Anterior cingulate cortex (tissue), 58 donors: ENCODE measurements around the gene OR51A7.
"Not testable (repeated sequence)": the region's sequence is repeated elsewhere in the genome, so short reads cannot be mapped to it uniquely, and the experiment has no call there.

Experiments
- DNase-seq, 58 donors: peaks; one replicate each; lab custom pipeline; 2025; lab: John Stamatoyannopoulos, UW

Gene OR51A7, protein sequence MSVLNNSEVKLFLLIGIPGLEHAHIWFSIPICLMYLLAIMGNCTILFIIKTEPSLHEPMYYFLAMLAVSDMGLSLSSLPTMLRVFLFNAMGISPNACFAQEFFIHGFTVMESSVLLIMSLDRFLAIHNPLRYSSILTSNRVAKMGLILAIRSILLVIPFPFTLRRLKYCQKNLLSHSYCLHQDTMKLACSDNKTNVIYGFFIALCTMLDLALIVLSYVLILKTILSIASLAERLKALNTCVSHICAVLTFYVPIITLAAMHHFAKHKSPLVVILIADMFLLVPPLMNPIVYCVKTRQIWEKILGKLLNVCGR

DNA sequence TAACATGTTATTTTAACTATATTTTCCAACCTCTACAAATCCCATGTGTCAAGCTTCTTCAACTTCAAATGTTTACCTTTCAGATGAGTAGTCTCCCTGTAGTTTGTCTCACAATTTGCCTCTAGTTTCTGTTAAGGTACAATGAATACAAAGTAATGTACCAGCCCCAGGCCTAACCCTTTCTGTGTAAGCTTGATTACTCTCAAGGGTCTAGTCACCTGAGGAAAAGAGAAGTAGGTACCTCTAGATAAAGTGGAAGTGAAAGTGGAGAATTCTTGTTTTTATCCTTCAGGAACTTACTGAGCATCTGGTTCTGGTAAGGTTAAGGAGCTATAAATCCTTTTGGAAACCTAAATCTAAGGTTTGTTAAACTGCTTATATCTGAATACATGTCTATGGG, at the start of gene OR51A7:
TSS of gene OR51A7 (plus strand) at position 300 of the 400 bp plus-strand sequence. CDS start 3,587 bp downstream, outside the sequence.
- DNase-seq = no peak

DNA sequence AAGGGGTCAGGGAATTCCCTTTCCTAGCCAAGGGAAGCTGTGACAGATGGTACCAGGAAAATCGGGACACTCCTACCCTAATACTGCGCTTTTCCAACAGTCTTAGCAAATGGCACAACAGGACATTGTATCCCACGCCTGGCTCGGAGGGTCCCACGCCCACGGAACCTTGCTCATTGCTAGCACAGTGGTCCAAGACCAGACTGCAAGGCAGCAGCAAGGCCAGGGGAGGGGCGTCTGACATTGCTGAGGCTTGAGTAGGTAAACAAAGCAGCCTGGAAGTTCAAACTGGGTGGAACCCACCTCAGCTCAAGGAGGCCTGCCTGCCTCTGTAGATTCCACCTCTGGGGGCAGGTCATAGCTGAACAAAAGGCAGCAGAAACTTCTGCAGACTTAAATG, 49.3 kb upstream of the OR51A7 start:
- DNase-seq = not testable (repeated sequence)

DNA sequence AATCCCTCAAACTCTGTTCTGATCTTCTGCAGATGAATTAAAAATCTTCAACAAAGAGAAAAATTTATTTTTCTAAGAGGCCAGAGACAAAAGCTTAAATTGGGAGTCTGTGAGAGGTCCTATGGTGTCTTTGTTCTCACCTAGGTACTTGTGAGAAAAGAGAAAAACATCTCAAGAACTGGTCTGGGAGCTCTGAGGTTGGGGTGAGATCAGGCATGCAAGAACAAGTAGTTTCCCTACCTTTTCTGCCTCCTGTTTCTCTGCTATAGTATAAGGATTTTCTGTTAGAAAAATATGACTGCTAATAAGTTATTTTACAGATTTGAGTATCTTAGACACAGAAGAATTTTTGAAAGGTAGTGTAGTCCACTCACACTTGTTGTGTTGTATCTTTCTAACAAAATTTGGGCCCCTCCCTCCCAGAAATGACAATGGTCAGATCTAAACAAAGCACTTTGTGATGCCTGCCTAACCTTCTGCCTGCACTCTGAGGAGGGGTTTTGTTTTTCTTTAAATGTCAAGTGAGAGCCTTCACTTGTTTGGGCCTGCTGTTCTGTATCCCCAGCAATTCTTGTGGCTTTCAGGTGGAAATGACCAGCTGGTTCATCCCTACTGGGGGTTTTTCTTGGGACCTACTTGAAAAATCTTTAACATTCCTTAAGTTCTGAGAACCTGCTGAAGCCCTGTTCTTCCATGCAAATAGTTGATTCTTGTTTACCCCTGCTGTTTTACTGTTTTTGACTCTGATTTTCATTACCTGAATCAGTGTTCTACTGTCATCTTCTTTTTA, 40.9 kb upstream of the OR51A7 start:
- DNase-seq = no peak

DNA sequence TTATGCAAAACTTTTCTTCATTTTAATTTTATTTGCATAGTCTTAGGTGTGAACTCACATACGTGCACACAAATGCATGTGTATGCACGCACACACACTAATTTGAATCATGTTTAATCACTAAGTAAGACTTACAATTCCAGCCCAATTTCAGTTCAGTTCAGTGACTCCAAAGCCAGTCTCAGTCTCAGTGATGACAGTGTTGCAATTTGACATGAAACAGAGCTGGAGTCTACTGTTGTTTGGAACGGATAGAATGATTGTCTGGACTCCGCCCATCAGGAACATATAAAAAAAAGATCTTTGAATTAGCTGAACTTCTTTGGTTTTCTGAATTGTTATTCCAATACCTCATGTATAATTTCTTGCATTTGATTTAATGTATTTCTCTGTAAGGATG, 39.7 kb upstream of the OR51A7 start:
- no peak for DNase-seq

DNA sequence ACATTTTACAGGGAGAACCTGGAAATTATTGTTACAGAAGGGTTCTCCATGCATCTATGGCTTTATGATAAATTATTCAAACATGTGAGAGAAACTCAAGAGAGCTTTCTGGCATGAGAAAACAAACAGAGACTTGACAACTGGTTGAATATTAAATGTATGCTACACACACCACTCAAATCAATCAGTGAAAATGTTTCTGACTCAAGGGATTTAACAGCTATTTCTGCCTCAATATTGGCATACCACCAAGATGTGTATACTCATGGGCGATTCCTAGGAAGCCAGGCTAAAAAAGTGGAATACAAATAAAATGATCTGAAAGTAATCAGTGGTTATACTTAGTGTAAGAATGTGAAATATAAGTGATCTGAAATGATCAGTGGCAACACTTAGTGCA, 37.7 kb upstream of the OR51A7 start:
- no peak for DNase-seq

DNA sequence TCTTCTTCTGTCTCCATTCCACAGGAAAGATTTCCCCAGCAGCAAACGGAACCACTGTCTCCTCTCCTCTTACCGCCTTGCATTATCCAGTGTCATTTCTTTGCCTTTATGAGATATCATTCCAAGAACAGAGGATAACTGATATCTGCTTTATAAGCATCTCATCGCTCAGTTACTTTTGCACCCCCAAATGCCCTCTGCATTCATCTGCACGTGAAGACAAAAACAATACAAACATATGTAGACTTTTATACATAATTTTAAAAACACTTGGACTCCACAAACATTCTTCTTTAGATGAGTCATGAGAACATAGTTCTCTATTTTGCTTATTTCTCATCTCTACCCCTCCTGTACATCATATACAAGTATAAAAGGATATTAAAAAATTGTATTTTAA, 22.4 kb upstream of the OR51A7 start:
- no peak for DNase-seq

DNA sequence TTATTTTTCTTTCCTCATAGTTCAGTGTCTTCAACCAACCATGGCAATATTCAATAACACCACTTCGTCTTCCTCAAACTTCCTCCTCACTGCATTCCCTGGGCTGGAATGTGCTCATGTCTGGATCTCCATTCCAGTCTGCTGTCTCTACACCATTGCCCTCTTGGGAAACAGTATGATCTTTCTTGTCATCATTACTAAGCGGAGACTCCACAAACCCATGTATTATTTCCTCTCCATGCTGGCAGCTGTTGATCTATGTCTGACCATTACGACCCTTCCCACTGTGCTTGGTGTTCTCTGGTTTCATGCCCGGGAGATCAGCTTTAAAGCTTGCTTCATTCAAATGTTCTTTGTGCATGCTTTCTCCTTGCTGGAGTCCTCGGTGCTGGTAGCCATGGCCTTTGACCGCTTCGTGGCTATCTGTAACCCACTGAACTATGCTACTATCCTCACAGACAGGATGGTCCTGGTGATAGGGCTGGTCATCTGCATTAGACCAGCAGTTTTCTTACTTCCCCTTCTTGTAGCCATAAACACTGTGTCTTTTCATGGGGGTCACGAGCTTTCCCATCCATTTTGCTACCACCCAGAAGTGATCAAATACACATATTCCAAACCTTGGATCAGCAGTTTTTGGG, 21.6 kb upstream of the OR51A7 start, which contains the start of gene OR51T1:
TSS of gene OR51T1 (plus strand) at position 41 of the 641 bp plus-strand sequence. CDS start at position 41, 0 bp downstream.
- no peak for DNase-seq

DNA sequence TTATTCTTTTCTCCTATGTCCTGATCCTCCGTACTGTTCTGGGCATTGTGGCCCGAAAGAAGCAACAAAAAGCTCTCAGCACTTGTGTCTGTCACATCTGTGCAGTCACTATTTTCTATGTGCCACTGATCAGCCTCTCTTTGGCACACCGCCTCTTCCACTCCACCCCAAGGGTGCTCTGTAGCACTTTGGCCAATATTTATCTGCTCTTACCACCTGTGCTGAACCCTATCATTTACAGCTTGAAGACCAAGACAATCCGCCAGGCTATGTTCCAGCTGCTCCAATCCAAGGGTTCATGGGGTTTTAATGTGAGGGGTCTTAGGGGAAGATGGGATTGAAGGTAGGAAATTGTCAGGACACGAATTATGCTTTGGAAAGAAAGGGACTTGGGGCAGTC, 21.0 kb upstream of the OR51A7 start:
- DNase-seq = no peak

DNA sequence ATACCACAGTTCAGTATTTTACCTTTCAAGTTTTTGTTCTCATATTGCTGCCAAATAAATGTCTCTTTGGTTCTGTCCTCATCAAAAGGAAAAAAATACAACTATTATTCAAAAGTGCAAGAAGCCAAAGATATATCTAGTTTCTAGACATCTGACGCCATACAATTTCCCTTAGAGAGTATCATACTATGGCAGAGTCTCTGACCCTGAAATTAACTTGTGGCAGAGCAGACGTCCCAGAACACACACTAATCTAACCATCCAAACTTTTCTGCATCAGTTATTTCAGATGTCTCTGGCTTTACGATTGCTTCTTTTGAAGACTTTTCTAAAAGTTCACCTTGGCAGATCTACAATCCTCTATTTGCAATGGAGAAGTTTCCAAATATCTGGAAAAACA, 19.2 kb upstream of the OR51A7 start:
- no peak for DNase-seq

DNA sequence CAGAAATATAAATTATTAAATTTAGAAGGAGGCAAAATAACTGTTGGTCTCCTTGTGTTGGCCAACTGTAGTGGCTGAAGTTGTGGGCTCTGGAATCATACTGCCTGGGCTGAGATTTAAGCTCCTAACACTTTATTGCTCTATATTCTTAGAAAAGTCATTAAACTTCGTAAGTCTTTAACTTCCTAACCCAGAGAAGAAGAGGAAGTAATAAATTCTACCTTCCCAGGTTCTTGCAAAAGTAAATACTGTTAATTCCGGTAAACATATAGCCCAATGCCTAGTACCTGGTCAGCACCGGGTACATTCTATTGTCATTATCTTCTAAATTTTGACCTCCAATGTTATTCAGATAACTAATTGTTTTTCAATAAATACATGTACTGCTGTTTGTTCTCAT, 17.4 kb upstream of the OR51A7 start:
- DNase-seq = no peak

DNA sequence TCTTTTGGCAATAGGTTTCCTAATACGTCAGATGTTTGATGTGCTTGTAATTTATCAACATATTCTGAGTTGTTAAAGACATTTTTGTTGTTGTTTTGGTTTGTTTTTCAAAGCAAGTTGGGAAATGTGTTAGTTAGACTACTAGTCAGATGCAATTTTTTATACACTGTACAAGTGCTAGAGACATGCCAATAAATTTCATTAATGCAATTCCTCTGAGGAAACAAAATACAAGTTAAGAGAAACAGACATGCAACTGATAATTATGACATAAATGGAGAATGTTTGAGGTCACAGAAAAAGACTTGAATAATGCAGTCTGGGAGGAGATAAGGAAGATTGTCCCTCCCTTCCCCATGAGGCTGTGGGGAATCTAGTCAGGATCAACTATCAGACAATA, 16.0 kb upstream of the OR51A7 start:
- no peak for DNase-seq

DNA sequence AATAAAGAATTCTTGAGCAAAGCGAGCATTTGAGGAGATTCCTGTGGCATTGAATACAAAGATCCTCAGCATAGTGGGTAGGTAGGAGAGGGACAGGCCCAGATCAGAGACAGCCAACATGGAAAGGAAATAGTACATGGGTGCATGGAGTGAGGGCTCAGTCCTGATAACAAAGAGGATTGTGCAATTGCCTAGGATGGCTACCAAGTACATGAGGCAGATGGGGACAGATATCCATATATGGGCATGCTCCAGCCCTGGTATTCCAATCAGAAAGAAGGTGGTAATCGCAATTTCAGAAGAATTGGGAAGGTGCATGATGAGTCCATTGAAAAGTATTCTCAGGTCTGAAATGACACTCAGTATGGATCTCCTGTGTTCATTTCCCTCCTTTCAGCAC, 13.3 kb upstream of the OR51A7 start:
- DNase-seq = no peak

DNA sequence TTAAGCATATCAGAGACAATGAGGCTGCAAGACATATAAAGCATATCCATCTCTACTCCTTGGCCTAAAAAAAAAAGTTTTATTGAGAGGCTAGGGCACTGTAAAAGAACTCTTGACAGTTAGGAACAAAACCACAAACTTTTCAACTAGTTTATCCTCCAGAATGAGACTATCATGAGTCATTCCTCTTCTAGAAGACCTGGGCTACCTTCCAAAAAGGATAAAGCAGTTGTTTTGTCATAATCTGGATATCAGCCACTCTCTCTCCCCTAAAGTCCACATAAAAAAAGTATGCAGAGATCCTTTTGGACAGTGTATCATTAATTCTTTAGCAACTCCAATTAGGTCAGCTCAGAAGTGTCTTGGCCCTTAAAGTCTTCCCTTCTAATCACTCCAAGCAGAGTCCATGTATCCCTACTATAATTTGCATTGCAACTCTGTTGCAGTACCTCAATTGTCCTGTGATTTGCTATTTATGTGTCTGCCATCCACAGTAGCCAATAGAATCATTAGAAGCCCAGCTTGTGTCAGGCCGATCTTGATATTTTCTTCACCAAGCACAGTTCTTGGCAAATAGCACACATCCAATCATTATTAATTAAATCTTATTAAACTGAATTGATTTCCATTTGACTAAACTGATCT, 11.5 kb upstream of the OR51A7 start:
- DNase-seq = no peak

DNA sequence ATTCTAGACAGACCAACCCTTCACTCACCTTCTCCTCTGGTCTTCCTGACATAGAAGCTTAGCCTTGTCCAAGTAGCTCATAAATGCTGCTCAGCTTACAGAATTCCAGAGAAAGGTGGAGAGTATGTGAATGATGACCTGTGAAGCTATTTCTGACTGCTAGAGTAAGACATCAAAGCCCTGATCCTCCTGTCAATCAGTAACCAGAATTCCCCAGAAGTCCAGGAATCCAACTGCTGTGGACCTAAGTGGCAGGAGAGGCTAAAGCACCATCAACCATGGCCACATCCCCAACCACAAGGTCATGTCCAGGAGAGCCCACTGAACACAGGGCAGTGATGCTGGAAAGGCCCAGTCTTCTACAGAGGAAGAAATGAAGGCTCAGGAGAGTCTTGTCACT, 13.0 kb downstream of the OR51A7 start:
- no peak for DNase-seq

DNA sequence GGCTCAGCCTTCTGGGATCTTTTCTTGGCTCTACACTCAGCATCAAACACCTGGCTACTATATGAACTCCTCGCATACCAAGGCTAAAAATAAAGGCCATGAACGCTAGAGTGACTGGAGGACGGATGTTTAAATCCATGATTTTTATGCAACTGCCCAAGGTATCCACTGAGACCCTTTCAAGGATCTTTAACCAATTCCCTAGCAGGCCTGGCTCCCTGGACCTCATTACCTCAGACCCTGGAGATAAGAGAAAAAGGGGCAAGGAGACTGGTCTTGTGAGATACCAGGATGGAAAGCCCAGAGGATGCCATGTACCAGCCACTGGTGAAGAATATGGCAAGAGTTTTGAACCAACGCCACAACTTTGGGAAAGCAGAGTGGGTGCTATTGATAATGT, 15.7 kb downstream of the OR51A7 start, which contains the start of gene OR51G2:
TSS of gene OR51G2 (minus strand) at position 101 of the 400 bp plus-strand sequence. CDS start 3,687 bp downstream, outside the sequence.
- no peak for DNase-seq

DNA sequence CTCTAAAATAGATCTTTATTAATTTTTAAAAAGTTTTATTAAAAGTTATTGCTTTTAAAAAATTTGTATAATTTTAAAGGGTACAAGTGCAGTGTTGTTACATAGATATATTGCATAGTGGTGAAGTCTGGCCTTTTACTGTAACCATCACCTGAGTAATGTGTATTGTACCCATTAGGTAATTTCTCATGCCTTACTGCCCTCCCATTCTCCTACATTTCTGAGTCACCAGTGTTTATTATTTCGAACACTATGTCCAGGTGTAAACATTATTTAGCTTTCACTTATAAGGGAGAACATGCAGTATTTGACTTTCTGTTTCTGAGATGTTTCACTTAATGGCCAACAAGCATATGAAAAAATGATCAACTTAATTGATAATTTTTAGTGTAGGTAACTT, 18.2 kb downstream of the OR51A7 start:
- no peak for DNase-seq

DNA sequence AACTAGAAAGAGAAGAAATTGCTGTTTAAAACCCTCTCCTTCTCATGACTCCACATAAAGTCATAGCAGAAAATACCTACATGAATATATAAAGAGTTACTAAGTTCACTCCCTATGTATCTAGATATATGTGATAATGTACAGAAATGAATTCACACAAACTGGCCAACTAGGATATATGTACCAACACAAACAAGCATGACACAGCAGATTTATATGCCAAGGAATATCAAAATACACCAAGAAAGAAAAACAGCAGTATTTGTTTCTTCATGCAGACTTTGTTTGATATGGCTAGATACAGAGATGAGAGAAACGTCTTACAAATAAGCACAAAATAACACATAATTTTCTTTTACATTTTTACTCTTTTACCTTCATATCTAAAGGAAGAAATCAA, 18.7 kb downstream of the OR51A7 start:
- DNase-seq = no peak

DNA sequence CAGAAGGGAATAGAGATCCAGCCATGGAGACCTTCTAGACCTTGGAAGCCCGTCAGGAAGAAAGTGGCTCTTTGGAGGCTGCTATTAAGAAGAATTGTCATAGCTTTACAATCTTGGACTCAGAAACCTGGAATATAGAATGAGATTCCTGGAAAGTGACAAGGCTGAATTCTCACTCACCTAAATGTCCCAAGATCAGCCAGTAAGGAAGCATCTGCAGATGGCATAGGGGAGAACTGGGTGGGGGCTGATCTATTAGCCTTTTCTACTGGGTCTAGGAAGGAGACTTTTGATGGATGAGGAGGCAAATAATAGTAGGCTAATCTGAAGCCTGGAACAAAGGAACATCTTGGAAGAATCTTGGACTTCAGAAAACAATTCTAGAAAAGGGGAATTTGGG, 20.7 kb downstream of the OR51A7 start, which contains the start of gene OR51G1:
TSS of gene OR51G1 (minus strand) at position 101 of the 400 bp plus-strand sequence. CDS start at position 101, 0 bp downstream.
- DNase-seq = no peak

DNA sequence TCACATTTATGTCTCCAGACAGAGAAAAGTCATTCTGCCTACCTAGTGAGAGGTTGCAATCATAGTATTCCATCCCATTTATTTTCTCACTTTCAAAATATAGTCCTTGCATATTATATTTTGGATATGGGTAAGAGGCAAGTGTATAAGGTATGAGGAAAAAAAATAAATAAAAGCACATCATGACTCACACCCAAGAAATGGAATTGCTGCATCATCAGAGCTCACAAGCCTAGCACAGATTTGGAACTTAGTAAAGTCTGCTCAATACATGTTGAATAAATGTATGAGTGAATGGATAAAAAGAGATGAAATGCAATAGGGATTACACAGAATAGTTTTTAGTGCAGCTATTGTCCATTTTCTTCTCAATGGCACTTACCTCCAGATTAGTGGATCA, 23.0 kb downstream of the OR51A7 start:
- no peak for DNase-seq

DNA sequence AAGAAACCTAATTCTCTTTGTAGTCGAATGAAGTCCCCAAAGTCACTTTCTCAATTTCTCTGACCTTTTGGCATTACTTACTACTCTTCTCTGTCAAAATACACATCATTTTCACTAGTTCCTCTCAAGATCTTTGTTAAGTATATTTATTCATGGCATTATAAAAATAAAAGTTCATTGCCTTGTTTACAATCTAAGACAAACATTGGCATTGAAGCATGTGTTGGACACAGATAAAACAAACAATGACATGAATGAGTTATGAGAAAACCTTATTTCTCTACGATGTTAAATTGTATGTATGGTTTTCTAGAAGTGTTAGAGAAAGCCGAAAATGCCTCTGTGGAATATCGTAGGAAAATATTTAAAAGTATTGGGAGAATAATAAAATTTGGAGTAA, 29.2 kb downstream of the OR51A7 start:
- DNase-seq = no peak

DNA sequence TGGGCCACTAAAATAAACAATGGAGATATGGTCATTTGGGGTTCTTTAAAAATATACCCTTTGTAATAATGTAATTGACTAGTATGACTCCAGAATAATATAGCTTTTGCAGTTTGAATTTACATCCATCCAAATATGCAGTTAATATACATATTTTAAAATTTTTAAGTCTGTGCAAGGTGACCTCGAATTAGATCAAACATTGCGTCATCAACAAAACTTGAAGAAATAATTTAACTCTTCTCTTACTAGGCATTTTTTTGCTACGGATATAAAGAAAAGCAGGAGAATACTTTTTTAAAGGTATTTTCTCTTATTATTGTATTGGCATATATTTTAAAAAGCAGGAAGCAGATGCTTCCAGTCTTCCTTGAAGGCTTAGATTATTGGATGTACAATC, 33.2 kb downstream of the OR51A7 start:
- DNase-seq = no peak
